PFSK-1 (cell line): Measurements from ENCODE around the gene C12orf43.

Experiments used
- FOXP2 ChIP-seq: optimal IDR thresholded peaks from 2 replicates; pipeline ENCODE3; 2011; ENCODE audit warnings: borderline replicate concordance, control low read depth, inconsistent platforms; ENCODE audit not compliant: insufficient read depth; ENCODE audit errors: extremely low read length, extremely low read depth
- POLR2AphosphoS5 ChIP-seq: IDR thresholded peaks from 2 replicates; pipeline ENCODE4 v1.6.1; 2012; ENCODE audit warnings: low read depth, mild to moderate bottlenecking, control low read depth, low read length, moderate library complexity
- REST ChIP-seq, 2 experiments: IDR thresholded peaks; 2 replicates each; pipeline versions ENCODE4 v1.6.1 to v1.8.0; 2011 to 2012; ENCODE audit warnings: low read depth in 2 of 2, low read length in 2 of 2, control low read depth in 1 of 2, inconsistent platforms in 1 of 2, mild to moderate bottlenecking in 1 of 2, moderate library complexity in 1 of 2; ENCODE audit not compliant: insufficient read depth in 1 of 2
- SIN3A ChIP-seq: IDR thresholded peaks from 2 replicates; pipeline ENCODE4 v1.6.1; 2012; ENCODE audit warnings: mild to moderate bottlenecking, low read length, moderate library complexity, borderline replicate concordance; ENCODE audit not compliant: insufficient read depth
- TAF1 ChIP-seq: IDR thresholded peaks from 2 replicates; pipeline ENCODE4 v1.6.1; 2012; ENCODE audit warnings: low read length, control low read depth, borderline replicate concordance; ENCODE audit not compliant: insufficient read depth

Gene C12orf43

GRCh38 chr12:121061831-121062230 is 45.5 kb upstream of the C12orf43 start:
- TF ChIP-seq POLR2AphosphoS5 (no peak), SIN3A (no peak), FOXP2 (no peak), REST (IDR thresholded peaks at IDR 0.05; ENCODE audit: insufficient read depth in 1 of 2, low read depth in 2 of 2, low read length in 2 of 2) (no peak), TAF1 (no peak)

- TF ChIP-seq FOXP2, result no peak
- no peak for TF ChIP-seq SIN3A
- TF ChIP-seq REST (IDR thresholded peaks at IDR 0.05; ENCODE audit: insufficient read depth in 1 of 2, low read depth in 2 of 2, low read length in 2 of 2), result no peak
- no peak for TF ChIP-seq TAF1
- TF ChIP-seq POLR2AphosphoS5, result no peak
Measured at GRCh38 chr12:121060149-121061001, 44.1 kb upstream of the C12orf43 start.

- TF ChIP-seq POLR2AphosphoS5 (no peak), TAF1 (no peak), FOXP2 (no peak), REST (IDR thresholded peaks at IDR 0.05; ENCODE audit: insufficient read depth in 1 of 2, low read depth in 2 of 2, low read length in 2 of 2) (no peak), SIN3A (no peak)
Measured at GRCh38 chr12:121059031-121059898, 43.0 kb upstream of the C12orf43 start.

- no peak for TF ChIP-seq REST (IDR thresholded peaks at IDR 0.05; ENCODE audit: insufficient read depth in 1 of 2, low read depth in 2 of 2, low read length in 2 of 2)
- no peak for TF ChIP-seq TAF1
- TF ChIP-seq POLR2AphosphoS5, result no peak
- no peak for TF ChIP-seq FOXP2
- no peak for TF ChIP-seq SIN3A
Measured at GRCh38 chr12:121057794-121058193, 41.5 kb upstream of the C12orf43 start.
